HCT116 (cell line): ENCODE results near the gene WASF1. TPM values are rescaled to one million over a fixed set of nuclear protein-coding genes. Genes with fewer than 3 reads are reported as not detected.

Experiments
- ATAC-seq: fragments of 200-7000 bp; cut with Tn5 transposase; 2 replicates; pipeline ENCODE4 v1.9.1; 2020; ENCODE audit warnings: mild to moderate bottlenecking, moderate library complexity
- BruUV-seq: library from RNA; stranded (reverse); fragments of 400-500 nt; replicated peaks from 2 replicates; lab custom pipeline; 2021; lab: Mats Ljungman, UMichigan
- CTCF ChIA-PET: fragments of 300-600 bp; sonication (Branson Sonifier 250); formaldehyde crosslinking; loops from one replicate; lab custom pipeline; 2021; ENCODE audit warnings: antibody characterized with exemption; lab: Charles Lee
- POLR2A ChIA-PET: fragments of 300-600, 350-600 bp; sonication (Branson Sonifier 250); formaldehyde crosslinking; loops from one replicate; lab custom pipeline; 2021; ENCODE audit warnings: antibody characterized with exemption; lab: Charles Lee
- RAD21 ChIA-PET, 2 experiments: fragments of 300-600 bp; sonication (Branson Sonifier 250); formaldehyde crosslinking; loops; one replicate each; lab custom pipeline; 2023; ENCODE audit warnings: low total read pairs in 2 of 2; ENCODE audit not compliant: uncharacterized antibody in 2 of 2, unreplicated experiment in 2 of 2, low non-redundant PET in 1 of 2; lab: Charles Lee
- DNase-seq: peaks from one replicate; pipeline ENCODE4 v3.0.0-alpha.2; 2010; ENCODE audit warnings: low read depth, low spot score
- H2AFZ ChIP-seq: fragments of 200-600 bp; shearing (Covaris generic), sonication (generic); 2 replicates; pipeline ENCODE4 v1.6.1; 2017; ENCODE audit warnings: low read depth, mixed run types, mixed read lengths, antibody characterized with exemption, low read length; ENCODE audit not compliant: poor library complexity, severe bottlenecking
- H3K27ac ChIP-seq: 2 replicates; pipeline ENCODE4 v1.5.1; 2012; ENCODE audit warnings: low read depth, low read length
- H3K27me3 ChIP-seq: fragments of 200-600 bp; sonication (generic); 2 replicates; pipeline ENCODE4 v1.6.1; 2016; ENCODE audit warnings: mixed run types, low read length, mixed read lengths; ENCODE audit not compliant: insufficient read depth
- H3K36me3 ChIP-seq, 2 experiments: fragments of 200-500 bp in 1 of 2; fragments of 200-600 bp in 1 of 2; sonication (Bioruptor generic) in 1 of 2; sonication (generic) in 1 of 2; 2 replicates each; pipeline versions ENCODE4 v1.5.1 to v1.6.1; 2014 to 2016; ENCODE audit warnings: low read length in 2 of 2, inconsistent platforms in 1 of 2, mixed read lengths in 1 of 2, mixed run types in 1 of 2; ENCODE audit not compliant: insufficient read depth in 2 of 2, control insufficient read depth in 1 of 2
- H3K4me1 ChIP-seq, 2 experiments: fragments of 200-600 bp in 1 of 2; sonication (generic) in 1 of 2; 2 replicates each; pipeline versions ENCODE4 v1.5.1 to v1.6.1; 2012 to 2017; ENCODE audit warnings: low read length in 2 of 2, inconsistent platforms in 1 of 2, mild to moderate bottlenecking in 1 of 2, mixed read lengths in 1 of 2, mixed run types in 1 of 2, moderate library complexity in 1 of 2; ENCODE audit not compliant: insufficient read depth in 2 of 2, control insufficient read depth in 1 of 2
- H3K4me2 ChIP-seq: fragments of 200-600 bp; sonication (generic); 2 replicates; pipeline ENCODE4 v1.6.1; 2017; ENCODE audit warnings: mixed run types, low read length, mixed read lengths
- H3K4me3 ChIP-seq, 2 experiments: fragments of 200-600 bp in 1 of 2; sonication (generic) in 1 of 2; replicated peaks in 1 of 2; 2 replicates each; pipeline ENCODE4 v1.5.1; 2011 to 2016; ENCODE audit warnings: low read length in 2 of 2, control low read depth in 1 of 2, low read depth in 1 of 2, mild to moderate bottlenecking in 1 of 2, mixed read lengths in 1 of 2, mixed run types in 1 of 2
- H3K79me2 ChIP-seq: fragments of 200-600 bp; sonication (generic); 2 replicates; pipeline ENCODE4 v1.6.1; 2017; ENCODE audit warnings: mild to moderate bottlenecking, mixed run types, low read length, moderate library complexity, mixed read lengths; ENCODE audit not compliant: insufficient read depth
- H3K9ac ChIP-seq: fragments of 200-600 bp; sonication (generic); 2 replicates; pipeline ENCODE4 v1.6.1; 2016; ENCODE audit warnings: low read length, mixed read lengths
- H3K9me2 ChIP-seq: fragments of 200-600 bp; sonication (generic), shearing (Covaris generic); 2 replicates; pipeline ENCODE4 v1.6.1; 2017; ENCODE audit warnings: mixed run types, mild to moderate bottlenecking, moderate library complexity; ENCODE audit not compliant: insufficient read depth
- H3K9me3 ChIP-seq, 2 experiments: fragments of 200-500 bp in 1 of 2; fragments of 200-600 bp in 1 of 2; sonication (Bioruptor generic) in 1 of 2; sonication (generic) in 1 of 2; 2 replicates each; pipeline ENCODE4 v1.6.1; 2014 to 2017; ENCODE audit warnings: low read length in 2 of 2, mixed read lengths in 2 of 2, inconsistent platforms in 1 of 2, low read depth in 1 of 2, mild to moderate bottlenecking in 1 of 2, mixed run types in 1 of 2, moderate library complexity in 1 of 2; ENCODE audit not compliant: control insufficient read depth in 1 of 2, insufficient read depth in 1 of 2
- H4K20me1 ChIP-seq: fragments of 200-600 bp; sonication (generic), shearing (Covaris generic); 2 replicates; pipeline ENCODE4 v1.6.1; 2017; ENCODE audit warnings: mixed run types, mild to moderate bottlenecking, moderate library complexity; ENCODE audit not compliant: insufficient read depth
- CBX3 ChIP-seq: IDR thresholded peaks from 2 replicates; pipeline ENCODE4 v1.6.1; 2012; ENCODE audit warnings: low read depth
- CEBPB ChIP-seq: IDR thresholded peaks from 2 replicates; pipeline ENCODE4 v1.6.1; 2012; ENCODE audit warnings: low read depth
- EGR1 ChIP-seq: IDR thresholded peaks from 2 replicates; pipeline ENCODE4 v1.6.1; 2012; ENCODE audit warnings: low read depth
- POLR2A ChIP-seq: IDR thresholded peaks from 2 replicates; pipeline ENCODE4 v1.7.0; 2011; ENCODE audit warnings: borderline replicate concordance; ENCODE audit not compliant: insufficient read depth, insufficient read length; ENCODE audit errors: extremely low read depth
- POLR2AphosphoS5 ChIP-seq: IDR thresholded peaks from 2 replicates; pipeline ENCODE4 v1.6.1; 2011; ENCODE audit warnings: mild to moderate bottlenecking, low read depth, low read length, moderate library complexity
- RAD21 ChIP-seq: IDR thresholded peaks from 2 replicates; pipeline ENCODE4 v1.6.1; 2012; ENCODE audit warnings: low read depth, mild to moderate bottlenecking
- REST ChIP-seq: IDR thresholded peaks from 2 replicates; pipeline ENCODE4 v1.6.1; 2012; ENCODE audit warnings: low read depth
- SP1 ChIP-seq: IDR thresholded peaks from 2 replicates; pipeline ENCODE4 v1.6.1; 2012; ENCODE audit warnings: low read depth
- SRF ChIP-seq: IDR thresholded peaks from 2 replicates; pipeline ENCODE4 v1.6.1; 2012; ENCODE audit warnings: low read depth
- TCF7L2 ChIP-seq: IDR thresholded peaks from 2 replicates; pipeline ENCODE4 v1.7.0; 2011; ENCODE audit warnings: borderline replicate concordance, inconsistent platforms; ENCODE audit not compliant: insufficient read depth, insufficient read length; ENCODE audit errors: extremely low read depth
- ZFX ChIP-seq: fragments of 450-650 bp; IDR thresholded peaks from 2 replicates; pipeline ENCODE4 v1.6.1; 2017
- ZNF274 ChIP-seq: fragments of 200-500 bp; sonication (Bioruptor generic); IDR thresholded peaks from 2 replicates; pipeline ENCODE4 v1.6.1; 2014; ENCODE audit warnings: mild to moderate bottlenecking, low read depth, low read length, inconsistent platforms
- intact Hi-C: fragments of 100-400 bp; cut with micrococcal nuclease; formaldehyde crosslinking; loops from 2 replicates; pipeline ENCODE4 v1.10.0; 2022
- total RNA-seq: library from RNA; stranded (reverse); gene quantifications from one replicate; pipeline ENCODE4 v1.2.1, GENCODE V29; 2021; ENCODE audit not compliant: unreplicated experiment
- TF ChIP-seq, protein P1 (sequence below), 3 experiments: fragments of 200-600 bp in 1 of 3; sonication (generic) in 1 of 3; IDR thresholded peaks in 2 of 3; conservative IDR thresholded peaks in 1 of 3; 2 replicates each; pipeline ENCODE4 v1.5.1; 2012 to 2017; ENCODE audit warnings: low read depth in 2 of 3, low read length in 2 of 3, antibody characterized with exemption in 1 of 3, borderline replicate concordance in 1 of 3, control low read depth in 1 of 3, mild to moderate bottlenecking in 1 of 3, mixed read lengths in 1 of 3, mixed run types in 1 of 3, moderate library complexity in 1 of 3; ENCODE audit not compliant: insufficient read depth in 1 of 3

WASF1 gene
- total RNA-seq, 1 experiment from 2014 or later = 25.9 TPM

GRCh38 chr6:110158479-110158878 lies 21.0 kb downstream of the WASF1 start:
- Histone ChIP-seq H3K79me2 (peaks cover 20% of the 10 kb centered on the region), H3K9ac (no peak overlapping the region), H3K4me3 (no peak overlapping the region), H3K4me1 (no peaks in the 10 kb centered on the region), H3K4me2 (no peak overlapping the region), H4K20me1 (no peaks in the 10 kb centered on the region), H2AFZ (no peak overlapping the region), H3K27me3 (no peaks in the 10 kb centered on the region), H3K36me3 (no peaks in the 10 kb centered on the region), H3K9me3 (no peaks in the 10 kb centered on the region), H3K27ac (no peak overlapping the region), H3K9me2 (no peaks in the 10 kb centered on the region)
- ChIA-PET CTCF (no interaction called here), POLR2A (no interaction called here), RAD21 (no interaction called here)
- no TSS peak for BruUV-seq
- ATAC-seq = no peak
- no peak for TF ChIP-seq ZNF274
- no peak for TF ChIP-seq ZFX
- TF ChIP-seq SRF = no peak
- no peak for TF ChIP-seq SP1
- no peak for TF ChIP-seq REST
- TF ChIP-seq POLR2AphosphoS5 = no peak
- TF ChIP-seq, protein P1, sequence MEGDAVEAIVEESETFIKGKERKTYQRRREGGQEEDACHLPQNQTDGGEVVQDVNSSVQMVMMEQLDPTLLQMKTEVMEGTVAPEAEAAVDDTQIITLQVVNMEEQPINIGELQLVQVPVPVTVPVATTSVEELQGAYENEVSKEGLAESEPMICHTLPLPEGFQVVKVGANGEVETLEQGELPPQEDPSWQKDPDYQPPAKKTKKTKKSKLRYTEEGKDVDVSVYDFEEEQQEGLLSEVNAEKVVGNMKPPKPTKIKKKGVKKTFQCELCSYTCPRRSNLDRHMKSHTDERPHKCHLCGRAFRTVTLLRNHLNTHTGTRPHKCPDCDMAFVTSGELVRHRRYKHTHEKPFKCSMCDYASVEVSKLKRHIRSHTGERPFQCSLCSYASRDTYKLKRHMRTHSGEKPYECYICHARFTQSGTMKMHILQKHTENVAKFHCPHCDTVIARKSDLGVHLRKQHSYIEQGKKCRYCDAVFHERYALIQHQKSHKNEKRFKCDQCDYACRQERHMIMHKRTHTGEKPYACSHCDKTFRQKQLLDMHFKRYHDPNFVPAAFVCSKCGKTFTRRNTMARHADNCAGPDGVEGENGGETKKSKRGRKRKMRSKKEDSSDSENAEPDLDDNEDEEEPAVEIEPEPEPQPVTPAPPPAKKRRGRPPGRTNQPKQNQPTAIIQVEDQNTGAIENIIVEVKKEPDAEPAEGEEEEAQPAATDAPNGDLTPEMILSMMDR (IDR thresholded peaks at IDR 0.05 in 2 of 3, conservative IDR thresholded peaks at IDR 0.05 in 1 of 3; ENCODE audit: borderline replicate concordance in 1 of 3, insufficient read depth in 1 of 3, low read depth in 2 of 3, low read length in 2 of 3) = no peak
- TF ChIP-seq CEBPB = no peak
- no peak for TF ChIP-seq RAD21
- TF ChIP-seq TCF7L2 = no peak
- TF ChIP-seq CBX3 = no peak
- TF ChIP-seq EGR1 = no peak
- TF ChIP-seq POLR2A = no peak
- intact Hi-C loops = no loop called here
- no peak for DNase-seq
